ENCODE data around the gene FKBP5. TPM values are rescaled to one million over a fixed set of nuclear protein-coding genes. Genes with fewer than 3 reads are reported as not detected.

Gene FKBP5
- total RNA-seq, 1 experiment from 2014 or later, result 33.9 TPM

GRCh38 chr6:35706468-35706867 is 17.8 kb upstream of the FKBP5 start:
- H3T11ph ChIP-seq (ENCODE audit: low read length), result no peak overlapping the region
- no peak overlapping the region for H2BK12ac ChIP-seq (ENCODE audit: insufficient read length, low read depth, low read length)
- no peak overlapping the region for H3K9ac ChIP-seq (ENCODE audit: extremely low read depth, insufficient read length, low read length)
- no peak overlapping the region for H2AFZ ChIP-seq (ENCODE audit: low read length)
- no peak overlapping the region for H3K4ac ChIP-seq (ENCODE audit: low read depth, low read length)
- no peak overlapping the region for H3K4me2 ChIP-seq (ENCODE audit: insufficient read depth, insufficient read length, low read length)
- H4K91ac ChIP-seq (ENCODE audit: insufficient read length, low read depth, low read length), result no peak overlapping the region
- no peak overlapping the region for H2BK5ac ChIP-seq (ENCODE audit: insufficient read length, low read length)
- no peak overlapping the region for H4K8ac ChIP-seq (replicated peaks; ENCODE audit: insufficient read length, low read depth, low read length)
- no peak overlapping the region for H3K18ac ChIP-seq (ENCODE audit: insufficient read length, low read depth, low read length)
- H3K4me1 Mint-ChIP-seq, result no peaks in the 10 kb centered on the region
- H3K27me3 ChIP-seq (ENCODE audit: insufficient read depth, low read length), result no peaks in the 10 kb centered on the region
- H2BK120ac ChIP-seq (ENCODE audit: low read depth, low read length, poor library complexity, severe bottlenecking), result no peak overlapping the region
- no peak overlapping the region for H3K23ac ChIP-seq (ENCODE audit: insufficient read length, low read depth, low read length)
- H2BK15ac ChIP-seq (ENCODE audit: low read depth, low read length), result no peak overlapping the region
- no peak overlapping the region for H4K5ac ChIP-seq (ENCODE audit: insufficient read length, low read depth, low read length)
- peaks cover 2 to 4% (median 2%) of the 10 kb centered on the region in 3 experiments; a peak in 2 of 7 replicates for H3K36me3 Mint-ChIP-seq (ENCODE audit: insufficient read depth in 1 of 3, low read depth in 3 of 3)
- no peaks in the 10 kb centered on the region for H4K20me1 ChIP-seq (ENCODE audit: control insufficient read depth, insufficient read depth, insufficient read length)
- H3K27ac ChIP-seq (ENCODE audit: insufficient read length, low read depth, low read length), result no peak overlapping the region
- H2BK20ac ChIP-seq (ENCODE audit: low read depth, low read length, poor library complexity, severe bottlenecking), result no peak overlapping the region
- no peaks in the 10 kb centered on the region for H3K27me3 Mint-ChIP-seq (ENCODE audit: low read depth)
- no peaks in the 10 kb centered on the region for H3K23me2 ChIP-seq (ENCODE audit: insufficient read length, low read depth, low read length, poor library complexity, severe bottlenecking)
- no CpG with 5 or more reads among the region's 3 CpGs for WGBS (ENCODE audit: extremely low coverage, insufficient read length, low lambda C conversion rate)
- no peak overlapping the region for H3K4me3 Mint-ChIP-seq
- H3K9me3 ChIP-seq (ENCODE audit: control insufficient read depth, low read depth, low read length), result no peaks in the 10 kb centered on the region
- no peak overlapping the region for H3K56ac ChIP-seq (ENCODE audit: insufficient read length, low read depth, low read length)
- H2AK5ac ChIP-seq (ENCODE audit: insufficient read length, low read length), result no peak overlapping the region
- H3K79me1 ChIP-seq (ENCODE audit: insufficient read depth, low read depth, low read length, poor library complexity, severe bottlenecking), result no peaks in the 10 kb centered on the region
- H3K4me1 ChIP-seq (ENCODE audit: insufficient read depth, low read length), result no peaks in the 10 kb centered on the region
- H3K27ac Mint-ChIP-seq, result no peak overlapping the region
- no peak for DNase-seq
- no peak overlapping the region for H3K14ac ChIP-seq (ENCODE audit: insufficient read depth, low read length)
- peaks cover 7% of the 10 kb centered on the region in 2 experiments; a peak in 4 of 5 replicates for H3K9me3 Mint-ChIP-seq
- no peak for TF ChIP-seq CTCF (conservative IDR thresholded peaks at IDR 0.05)
- H3K79me2 ChIP-seq (ENCODE audit: insufficient read depth, low read length), result no peaks in the 10 kb centered on the region
